Fibroblast of the aortic adventitia (primary cell): ENCODE data around the gene GSDMA. TPM values are rescaled to one million over a fixed set of nuclear protein-coding genes. Genes with fewer than 3 reads are reported as not detected.

Experiments used
- DNase-seq: peaks from one replicate; pipeline ENCODE4 v3.0.0-alpha.2; 2010; ENCODE audit warnings: low read depth
- H3K4me3 ChIP-seq: 2 replicates; pipeline ENCODE4 v1.5.1; 2011; ENCODE audit warnings: low read depth, mild to moderate bottlenecking, control low read depth, low read length, moderate library complexity
- total RNA-seq: library from RNA; depleted of rRNA; stranded (reverse); fragments of >200 nt; gene quantifications from 2 replicates; pipeline ENCODE4 v1.2.3, GENCODE V29; 2012; ENCODE audit warnings: low replicate concordance
- TF ChIP-seq, protein P1 (sequence below): IDR thresholded peaks from 2 replicates; pipeline ENCODE4 v1.5.1; 2011; ENCODE audit warnings: mild to moderate bottlenecking, low read length, control low read depth, inconsistent platforms; ENCODE audit not compliant: insufficient read depth

Gene GSDMA
- total RNA-seq, 1 donor: not detected

DNA sequence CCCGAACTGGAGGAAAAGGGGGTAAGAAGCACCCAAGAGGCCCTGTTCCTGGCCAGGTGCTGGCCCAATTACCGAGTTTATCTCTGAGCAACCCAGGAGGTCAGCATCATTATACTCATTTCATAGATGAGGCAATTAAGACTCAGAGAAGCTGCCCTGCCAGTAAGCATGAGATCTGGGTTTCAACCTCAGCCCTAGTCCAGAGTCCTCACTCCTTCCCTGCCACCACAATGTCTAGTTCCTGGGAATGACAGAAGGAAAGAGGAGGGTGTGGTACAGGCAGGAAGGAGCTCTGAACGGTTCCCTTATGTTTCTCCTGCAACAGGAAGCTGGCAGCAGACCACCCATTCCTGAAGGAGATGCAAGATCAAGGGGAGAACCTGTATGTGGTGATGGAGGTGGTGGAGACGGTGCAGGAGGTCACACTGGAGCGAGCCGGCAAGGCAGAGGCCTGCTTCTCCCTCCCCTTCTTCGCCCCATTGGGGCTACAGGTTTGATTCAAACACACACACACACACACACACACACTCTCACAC lies 7.4 kb downstream of the GSDMA start:
- TF ChIP-seq, protein P1, sequence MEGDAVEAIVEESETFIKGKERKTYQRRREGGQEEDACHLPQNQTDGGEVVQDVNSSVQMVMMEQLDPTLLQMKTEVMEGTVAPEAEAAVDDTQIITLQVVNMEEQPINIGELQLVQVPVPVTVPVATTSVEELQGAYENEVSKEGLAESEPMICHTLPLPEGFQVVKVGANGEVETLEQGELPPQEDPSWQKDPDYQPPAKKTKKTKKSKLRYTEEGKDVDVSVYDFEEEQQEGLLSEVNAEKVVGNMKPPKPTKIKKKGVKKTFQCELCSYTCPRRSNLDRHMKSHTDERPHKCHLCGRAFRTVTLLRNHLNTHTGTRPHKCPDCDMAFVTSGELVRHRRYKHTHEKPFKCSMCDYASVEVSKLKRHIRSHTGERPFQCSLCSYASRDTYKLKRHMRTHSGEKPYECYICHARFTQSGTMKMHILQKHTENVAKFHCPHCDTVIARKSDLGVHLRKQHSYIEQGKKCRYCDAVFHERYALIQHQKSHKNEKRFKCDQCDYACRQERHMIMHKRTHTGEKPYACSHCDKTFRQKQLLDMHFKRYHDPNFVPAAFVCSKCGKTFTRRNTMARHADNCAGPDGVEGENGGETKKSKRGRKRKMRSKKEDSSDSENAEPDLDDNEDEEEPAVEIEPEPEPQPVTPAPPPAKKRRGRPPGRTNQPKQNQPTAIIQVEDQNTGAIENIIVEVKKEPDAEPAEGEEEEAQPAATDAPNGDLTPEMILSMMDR: no peak
- H3K4me3 ChIP-seq: no peak overlapping the region
- DNase-seq: no peak

DNA sequence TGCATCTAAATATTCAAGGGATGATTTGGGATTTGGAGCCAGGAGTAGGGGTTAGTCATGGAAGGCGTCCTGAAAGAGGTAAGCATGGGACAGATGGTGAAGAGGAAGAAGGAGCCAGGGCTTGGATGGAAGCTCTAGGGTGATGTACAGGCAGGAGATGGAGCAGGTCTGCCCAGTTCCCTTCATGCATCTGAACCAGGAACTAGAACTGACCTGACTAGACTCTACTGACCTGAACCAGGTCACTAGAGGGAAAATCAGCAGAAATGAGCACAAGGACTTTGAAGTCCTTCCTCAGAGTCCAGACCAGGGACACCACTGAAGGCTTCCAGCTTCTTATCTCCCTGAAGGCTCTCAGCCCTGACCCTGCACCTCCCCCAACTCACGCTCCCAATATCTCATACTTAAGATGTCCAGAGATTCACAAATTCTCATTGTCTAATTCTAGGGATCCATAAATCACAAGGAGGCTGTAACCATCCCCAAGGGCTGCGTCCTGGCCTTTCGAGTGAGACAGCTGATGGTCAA lies 8.3 kb downstream of the GSDMA start:
- no peak overlapping the region for H3K4me3 ChIP-seq
- DNase-seq: no peak
- TF ChIP-seq, protein P1: no peak

DNA sequence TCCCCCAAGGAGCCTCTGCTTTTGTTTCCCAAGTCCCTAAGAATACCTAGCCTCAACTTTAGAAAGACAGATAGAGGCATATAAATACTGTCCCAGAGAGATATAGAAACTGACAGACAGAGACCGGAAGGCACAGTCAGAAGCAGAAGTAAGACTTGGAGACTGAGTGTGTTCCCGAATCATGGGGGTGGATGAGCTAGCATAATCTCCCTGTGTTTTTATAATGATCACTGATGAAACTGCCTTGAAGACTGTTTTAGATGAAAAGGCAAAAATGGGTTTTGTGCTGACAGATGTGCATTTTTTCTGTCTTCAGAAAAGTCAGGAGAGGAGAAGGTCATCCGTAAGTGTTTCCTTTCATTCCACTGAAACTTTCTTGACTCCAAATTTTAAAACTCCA lies 9.5 kb downstream of the GSDMA start:
- TF ChIP-seq, protein P1: no peak
- peak overlapping the region; percentile 18 for H3K4me3 ChIP-seq
- peak; percentile 28 for DNase-seq

DNA sequence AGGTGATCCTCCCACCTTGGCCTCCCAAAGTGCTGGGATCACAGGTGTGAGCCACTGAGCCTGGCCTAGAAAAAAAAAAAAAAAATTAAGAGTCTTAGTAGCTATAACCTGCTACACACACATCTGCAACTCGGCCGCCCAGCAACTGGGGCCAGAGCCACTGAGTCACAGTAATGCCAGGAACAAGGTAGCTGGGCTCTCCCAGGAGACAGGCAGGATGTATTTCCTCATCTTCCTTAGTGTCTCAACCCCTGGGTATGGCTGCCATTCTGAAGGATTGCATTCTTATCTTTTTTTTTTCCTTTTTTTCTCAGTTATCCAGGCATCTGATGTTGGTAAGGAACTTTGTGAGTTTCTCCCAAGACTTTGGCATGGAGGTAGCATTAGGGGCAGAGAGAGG lies 10.7 kb downstream of the GSDMA start:
- TF ChIP-seq, protein P1: no peak
- no peak for DNase-seq
- no peak overlapping the region for H3K4me3 ChIP-seq

DNA sequence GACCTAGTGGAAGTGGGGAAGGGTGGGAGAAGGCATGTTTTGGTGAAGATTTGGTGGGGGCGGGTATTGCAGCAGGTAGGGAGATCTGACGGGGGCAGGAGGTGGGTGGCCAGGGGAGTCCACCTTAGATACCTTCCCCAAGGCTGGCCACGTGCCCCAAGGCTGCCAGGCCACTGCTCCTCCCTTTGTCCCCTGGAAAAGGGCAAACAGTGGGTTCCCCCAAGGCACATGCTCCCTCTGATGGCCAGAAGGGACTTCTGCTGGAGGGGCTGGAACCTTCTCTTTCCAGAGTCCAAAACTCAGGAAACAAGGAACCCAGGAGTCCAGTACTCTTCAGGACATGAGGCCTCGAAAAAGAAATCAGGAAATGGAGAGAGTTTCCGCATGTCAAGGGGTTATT lies 11.6 kb downstream of the GSDMA start:
- H3K4me3 ChIP-seq: no peak overlapping the region
- TF ChIP-seq, protein P1: no peak
- no peak for DNase-seq

DNA sequence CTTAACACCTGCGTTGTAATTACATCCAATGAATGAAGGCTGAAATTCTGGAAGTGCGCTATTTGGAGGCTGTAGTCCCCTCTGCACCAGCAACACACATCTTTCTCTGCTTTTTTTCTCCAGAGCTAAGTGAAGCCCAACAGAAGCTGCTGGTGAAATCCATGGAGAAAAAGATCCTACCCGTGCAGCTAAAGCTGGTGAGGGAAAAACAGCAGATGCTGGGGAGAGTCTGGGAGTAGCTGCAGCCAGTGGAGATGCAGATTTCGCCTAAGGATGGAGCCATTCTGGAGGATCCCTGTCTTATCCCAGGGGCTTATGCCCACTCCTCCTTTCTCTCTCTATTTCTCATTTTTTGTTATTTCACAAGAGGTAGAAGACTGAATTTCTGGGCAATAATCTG lies 13.0 kb downstream of the GSDMA start:
- no peak for DNase-seq
- TF ChIP-seq, protein P1: no peak

More for the DNA sequence above, 13.0 kb downstream of the GSDMA start:
- H3K4me3 ChIP-seq: no peak overlapping the region
